Cardiac muscle cell (in vitro differentiated cells and primary cell): ENCODE results near the gene PLA2G2F. TPM values are rescaled to one million over a fixed set of nuclear protein-coding genes. Genes with fewer than 3 reads are reported as not detected.

ENCODE experiments used
- DNase-seq, 2 donors: peaks; one replicate each; pipeline versions ENCODE4 v3.0.0 to v3.0.0-alpha.2; 2010 to 2017; ENCODE audit warnings: low read depth in 1 of 2, low spot score in 1 of 2
- H3K27ac ChIP-seq: fragments of 200-600 bp; sonication (generic); 2 replicates; pipeline ENCODE4 v1.5.1; 2016
- H3K27me3 ChIP-seq: fragments of 200-600 bp; sonication (generic); 2 replicates; pipeline ENCODE4 v1.6.0; 2016; ENCODE audit warnings: control low read depth
- H3K36me3 ChIP-seq: fragments of 200-600 bp; sonication (generic); 2 replicates; pipeline ENCODE4 v1.5.1; 2016; ENCODE audit warnings: control low read depth
- H3K4me1 ChIP-seq: fragments of 200-600 bp; sonication (generic); 2 replicates; pipeline ENCODE4 v1.8.1; 2017; ENCODE audit warnings: low read depth, mild to moderate bottlenecking, mixed run types
- H3K4me3 ChIP-seq: fragments of 200-600 bp; sonication (generic); 2 replicates; pipeline ENCODE4 v1.5.1; 2016; ENCODE audit warnings: mild to moderate bottlenecking
- H3K9me3 ChIP-seq: fragments of 200-600 bp; sonication (generic); 2 replicates; pipeline ENCODE4 v1.5.1; 2017; ENCODE audit warnings: low read depth, mild to moderate bottlenecking, control low read depth
- polyA plus RNA-seq: library from polyadenylated mRNA; unstranded; fragments of >200 nt; fragmentation: Nextera tagmentation; extraction: Ambion mirVana; gene quantifications from 2 replicates; pipeline ENCODE4 v1.2.1, GENCODE V29; 2016
- total RNA-seq: library from RNA; depleted of rRNA; stranded (reverse); fragments of >200 nt; gene quantifications from 2 replicates; pipeline ENCODE4 v1.2.3, GENCODE V29; 2016
- TF ChIP-seq, protein P1 (sequence below): IDR thresholded peaks from 2 replicates; pipeline ENCODE4 v1.5.1; 2012; ENCODE audit warnings: low read depth, mild to moderate bottlenecking, low read length

PLA2G2F gene
- total and polyA plus RNA-seq, 2 experiments from 2014 or later, result not detected

DNA sequence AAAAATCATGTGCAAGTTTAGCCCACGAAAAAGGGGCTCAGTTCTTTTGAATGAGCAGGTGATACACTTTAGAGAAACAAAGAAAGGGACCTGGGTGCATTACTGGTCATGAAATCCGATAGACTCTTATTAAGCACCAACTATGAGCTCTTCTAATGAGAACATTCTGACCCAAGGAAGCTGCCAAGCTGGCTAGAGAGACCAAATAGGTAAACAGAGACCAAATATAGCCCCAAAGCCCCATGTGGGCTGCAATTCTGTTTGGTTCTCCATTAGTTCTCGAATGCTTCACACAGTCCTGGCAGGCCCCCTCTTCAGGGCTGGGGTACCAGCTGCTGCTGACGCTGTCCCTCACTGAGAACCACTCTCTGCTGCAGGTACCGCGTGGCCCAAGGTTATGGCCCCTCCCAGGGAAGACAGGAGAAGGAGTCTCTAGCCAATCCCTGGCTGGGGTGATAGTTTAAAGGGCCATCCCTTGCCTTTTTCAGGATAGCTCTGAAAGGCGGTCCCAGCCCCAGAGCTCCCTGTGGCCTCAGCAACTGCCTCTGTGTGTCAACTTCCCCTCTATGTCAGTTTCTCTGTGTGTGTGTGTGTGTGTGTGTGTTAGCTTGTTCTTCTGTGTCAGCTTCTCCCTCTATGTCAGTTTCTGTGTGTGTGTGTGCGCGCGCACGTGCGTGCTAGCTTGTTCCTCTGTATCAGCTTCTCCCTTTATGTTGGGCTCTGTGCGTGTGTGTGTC is 39.7 kb downstream of the PLA2G2F start:
- no peak overlapping the region for H3K4me3 ChIP-seq
- no peaks in the 10 kb centered on the region for H3K27me3 ChIP-seq
- H3K36me3 ChIP-seq, result no peaks in the 10 kb centered on the region
- TF ChIP-seq, protein P1, sequence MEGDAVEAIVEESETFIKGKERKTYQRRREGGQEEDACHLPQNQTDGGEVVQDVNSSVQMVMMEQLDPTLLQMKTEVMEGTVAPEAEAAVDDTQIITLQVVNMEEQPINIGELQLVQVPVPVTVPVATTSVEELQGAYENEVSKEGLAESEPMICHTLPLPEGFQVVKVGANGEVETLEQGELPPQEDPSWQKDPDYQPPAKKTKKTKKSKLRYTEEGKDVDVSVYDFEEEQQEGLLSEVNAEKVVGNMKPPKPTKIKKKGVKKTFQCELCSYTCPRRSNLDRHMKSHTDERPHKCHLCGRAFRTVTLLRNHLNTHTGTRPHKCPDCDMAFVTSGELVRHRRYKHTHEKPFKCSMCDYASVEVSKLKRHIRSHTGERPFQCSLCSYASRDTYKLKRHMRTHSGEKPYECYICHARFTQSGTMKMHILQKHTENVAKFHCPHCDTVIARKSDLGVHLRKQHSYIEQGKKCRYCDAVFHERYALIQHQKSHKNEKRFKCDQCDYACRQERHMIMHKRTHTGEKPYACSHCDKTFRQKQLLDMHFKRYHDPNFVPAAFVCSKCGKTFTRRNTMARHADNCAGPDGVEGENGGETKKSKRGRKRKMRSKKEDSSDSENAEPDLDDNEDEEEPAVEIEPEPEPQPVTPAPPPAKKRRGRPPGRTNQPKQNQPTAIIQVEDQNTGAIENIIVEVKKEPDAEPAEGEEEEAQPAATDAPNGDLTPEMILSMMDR, result no peak
- no peak overlapping the region for H3K27ac ChIP-seq
- H3K9me3 ChIP-seq, result no peaks in the 10 kb centered on the region
- H3K4me1 ChIP-seq, result no peaks in the 10 kb centered on the region
- DNase-seq, result no peak

DNA sequence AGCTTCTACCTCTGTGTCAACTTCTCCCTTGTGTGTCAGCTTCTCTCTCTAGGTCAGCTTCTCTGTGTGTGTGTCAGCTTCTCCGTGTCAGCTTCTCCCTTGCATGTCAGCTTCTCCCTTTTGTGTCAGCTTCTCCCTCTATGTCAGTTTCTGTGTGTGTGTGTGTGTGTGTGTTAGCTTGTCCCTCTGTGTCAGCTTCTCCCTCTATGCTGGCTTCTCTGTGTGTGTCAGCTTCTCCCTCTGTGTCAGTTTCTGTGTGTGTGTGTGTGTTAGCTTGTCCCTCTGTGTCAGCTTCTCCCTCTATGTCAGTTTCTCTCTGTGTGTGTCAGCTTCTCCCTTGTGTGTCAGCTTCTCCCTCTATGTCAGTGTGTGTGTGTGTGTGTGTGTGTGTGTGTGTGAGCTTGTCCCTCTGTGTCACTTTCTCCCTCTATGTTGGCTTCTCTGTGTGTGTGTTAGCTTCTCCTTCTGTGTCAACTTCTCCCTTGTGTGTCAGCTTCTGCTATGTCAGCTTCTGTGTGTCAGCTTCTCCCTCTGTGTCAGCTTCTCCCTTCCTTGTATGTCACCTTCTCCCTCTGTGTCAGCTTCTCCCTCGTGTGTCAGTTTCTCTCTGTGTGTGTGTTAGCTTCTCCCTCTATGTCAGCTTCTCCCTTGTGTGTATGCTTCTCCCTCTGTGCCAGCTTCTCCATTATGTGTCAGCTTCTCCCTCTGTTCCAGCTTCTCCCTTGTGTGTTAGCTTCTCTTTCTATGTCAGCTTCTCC is 40.4 kb downstream of the PLA2G2F start:
- TF ChIP-seq, protein P1, result no peak
- no peaks in the 10 kb centered on the region for H3K27me3 ChIP-seq
- no peak overlapping the region for H3K27ac ChIP-seq
- H3K9me3 ChIP-seq, result no peaks in the 10 kb centered on the region
- DNase-seq, result no peak
- H3K4me1 ChIP-seq, result no peaks in the 10 kb centered on the region
- no peak overlapping the region for H3K4me3 ChIP-seq
- no peaks in the 10 kb centered on the region for H3K36me3 ChIP-seq

DNA sequence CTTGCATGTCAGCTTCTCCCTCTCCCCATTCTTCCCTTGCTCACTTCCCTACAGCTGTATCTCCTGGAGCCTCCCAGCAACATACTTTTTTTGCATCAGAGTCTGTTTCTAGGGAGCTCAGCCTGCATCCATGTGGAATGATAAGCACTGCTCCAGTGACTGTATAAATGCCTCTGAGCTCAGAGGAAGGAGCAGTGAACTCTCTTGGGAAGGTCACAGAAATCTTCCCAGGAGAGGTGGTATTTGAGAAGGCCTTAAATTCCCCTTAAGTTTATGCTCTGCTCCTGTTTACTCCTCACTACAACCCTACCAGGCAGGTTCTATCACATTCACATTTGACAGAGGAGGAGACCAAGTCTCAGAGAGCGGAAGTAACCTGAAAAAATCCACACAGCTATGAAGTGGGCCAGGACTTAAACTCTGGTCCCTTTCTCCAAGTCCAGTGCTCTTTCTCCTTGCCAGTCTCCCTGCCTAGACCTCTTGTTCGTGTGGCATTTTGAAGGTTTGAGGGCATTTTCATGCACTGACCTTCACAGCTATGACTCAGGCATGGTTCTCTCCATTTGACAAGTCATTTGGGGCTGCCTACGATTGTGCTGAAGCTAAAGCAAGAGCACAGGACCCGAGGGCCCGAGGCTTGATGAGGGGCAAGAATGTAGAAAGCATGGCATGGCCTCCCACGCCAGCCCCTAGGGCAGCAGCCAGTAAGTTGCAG is 41.2 kb downstream of the PLA2G2F start:
- no peaks in the 10 kb centered on the region for H3K27me3 ChIP-seq
- no peaks in the 10 kb centered on the region for H3K4me1 ChIP-seq
- H3K27ac ChIP-seq, result no peak overlapping the region
- TF ChIP-seq, protein P1, result no peak
- H3K36me3 ChIP-seq, result no peaks in the 10 kb centered on the region
- H3K4me3 ChIP-seq, result no peak overlapping the region
- DNase-seq, result no peak
- H3K9me3 ChIP-seq, result no peaks in the 10 kb centered on the region

DNA sequence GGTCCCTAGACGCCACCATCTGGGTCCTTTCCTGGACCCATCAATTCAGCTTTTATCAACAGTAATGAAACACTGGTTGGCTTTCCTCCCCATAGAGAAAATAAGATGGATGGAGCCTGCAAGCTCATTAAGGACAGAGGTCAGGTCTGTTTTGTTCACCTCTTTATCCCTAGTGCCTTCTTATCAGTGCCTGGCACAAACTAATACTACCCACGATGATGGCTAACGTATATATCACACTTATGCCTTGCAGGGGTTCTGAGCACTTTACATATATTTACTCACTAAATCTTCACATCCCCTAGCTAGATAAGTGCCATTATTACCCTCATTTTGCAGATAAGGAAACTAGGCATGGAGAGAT is 41.7 kb downstream of the PLA2G2F start:
- TF ChIP-seq, protein P1, result no peak
- no peak overlapping the region for H3K27ac ChIP-seq
- DNase-seq, result no peak

DNA sequence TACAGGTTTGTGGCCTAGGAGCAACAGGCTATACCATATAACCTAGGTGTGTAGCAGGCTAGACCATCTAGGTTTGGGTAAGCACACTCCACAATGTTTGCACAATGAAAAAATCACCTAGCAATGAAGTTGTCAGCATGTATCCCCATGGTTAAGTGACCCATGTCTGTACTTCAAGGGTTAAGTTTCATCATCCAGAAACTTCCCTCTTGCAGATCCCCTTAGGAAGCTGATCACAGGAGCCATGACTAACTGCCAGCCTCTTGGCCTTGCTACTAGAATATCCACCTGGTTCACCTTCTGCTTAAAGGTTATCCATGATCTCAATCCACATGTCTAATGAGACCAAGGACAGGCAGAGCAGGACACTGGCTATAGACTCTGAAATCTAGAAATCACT is 43.3 kb downstream of the PLA2G2F start:
- no peaks in the 10 kb centered on the region for H3K27me3 ChIP-seq
- DNase-seq, result no peak
- TF ChIP-seq, protein P1, result no peak
- H3K4me1 ChIP-seq, result no peaks in the 10 kb centered on the region
- no peaks in the 10 kb centered on the region for H3K36me3 ChIP-seq
- no peak overlapping the region for H3K4me3 ChIP-seq
- no peaks in the 10 kb centered on the region for H3K9me3 ChIP-seq
- no peak overlapping the region for H3K27ac ChIP-seq

More for the DNA sequence above, 41.7 kb downstream of the PLA2G2F start:
- no peaks in the 10 kb centered on the region for H3K36me3 ChIP-seq
- H3K4me1 ChIP-seq, result no peaks in the 10 kb centered on the region
- no peak overlapping the region for H3K4me3 ChIP-seq
- H3K9me3 ChIP-seq, result no peaks in the 10 kb centered on the region
- H3K27me3 ChIP-seq, result no peaks in the 10 kb centered on the region
